HL-60/S4 (cell line): Measurements from ENCODE around the gene CDC34.

ENCODE experiments used
- in situ Hi-C: fragments of 300-500 bp; cut with MboI; formaldehyde crosslinking; loops from 2 replicates; pipeline ENCODE4 v1.14.3; 2022; ENCODE audit warnings: low sequenced_read_pairs

CDC34 gene

DNA sequence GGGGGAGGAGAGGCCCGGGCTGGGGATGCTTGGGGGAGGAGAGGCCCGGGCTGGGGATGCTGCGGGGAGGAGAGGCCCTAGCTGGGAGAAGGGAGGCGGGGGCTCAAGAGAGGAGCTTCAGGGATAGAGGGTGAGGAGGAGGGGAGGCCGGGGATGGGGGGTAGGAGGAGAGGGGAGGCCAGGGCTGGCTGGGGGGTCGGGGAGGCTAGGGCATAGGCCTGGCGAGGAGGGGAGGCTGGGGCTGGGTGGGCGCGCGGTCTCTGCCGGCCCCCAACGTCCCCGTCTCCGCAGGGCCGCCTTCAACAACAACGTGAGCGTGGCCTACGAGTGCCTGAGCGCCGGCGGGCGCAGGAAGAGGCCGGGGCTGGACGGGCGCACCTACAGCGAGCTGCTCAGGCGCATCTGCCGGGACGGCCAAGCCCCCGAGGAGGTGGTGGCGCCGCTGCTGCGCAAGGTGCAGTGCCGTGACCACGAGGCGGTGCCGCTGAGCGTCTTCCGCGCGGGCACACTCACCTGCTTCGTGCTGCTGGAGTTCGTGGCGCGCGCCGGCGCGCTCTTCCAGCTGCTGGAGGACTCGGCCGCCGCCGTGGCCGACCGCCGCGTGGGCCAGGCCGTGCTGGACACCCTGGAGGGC lies 12.8 kb upstream of the CDC34 start:
- in situ Hi-C loops, result no loop called here

DNA sequence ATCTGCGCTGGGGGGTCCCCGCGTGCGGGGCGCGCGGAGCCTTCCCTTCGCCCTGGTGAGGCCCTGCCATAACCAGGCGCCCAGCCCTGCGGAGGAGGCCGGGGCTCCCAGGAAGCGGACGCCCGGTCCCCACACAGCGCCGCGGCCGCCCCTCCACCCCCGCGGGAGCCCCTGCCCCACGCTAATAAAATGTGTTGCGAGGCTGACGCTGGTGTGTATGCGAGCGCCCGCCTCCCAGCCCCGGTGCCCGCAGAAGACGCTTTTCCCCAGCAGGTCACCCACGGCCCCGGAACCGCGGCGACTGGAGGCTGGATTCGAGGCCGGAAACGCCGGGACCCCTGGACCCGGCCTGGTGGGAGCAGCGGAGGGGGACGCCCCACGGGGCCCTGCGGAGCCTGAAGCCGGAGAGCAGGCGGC lies 12.1 kb upstream of the CDC34 start:
- in situ Hi-C loops, result no loop called here

DNA sequence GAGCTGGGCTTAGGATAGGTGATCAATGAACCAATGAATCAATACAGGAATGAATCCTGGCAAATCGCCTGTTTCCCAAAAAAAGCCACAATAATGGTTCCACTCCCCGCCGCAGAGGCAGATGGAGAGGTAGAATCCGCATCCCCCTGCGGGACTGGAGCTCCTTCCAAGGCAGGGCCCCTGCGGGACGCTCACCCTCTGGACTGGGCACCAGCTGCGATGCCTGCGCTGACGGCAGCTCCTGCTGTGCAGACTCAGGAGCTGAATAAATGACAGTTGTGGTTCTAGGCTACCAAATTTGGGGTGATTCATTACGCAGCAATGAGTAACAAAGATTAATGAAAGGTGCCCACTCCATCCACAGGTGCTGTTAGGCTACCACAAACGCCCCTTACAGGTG lies 8.8 kb upstream of the CDC34 start:
- in situ Hi-C loops, result no loop called here

DNA sequence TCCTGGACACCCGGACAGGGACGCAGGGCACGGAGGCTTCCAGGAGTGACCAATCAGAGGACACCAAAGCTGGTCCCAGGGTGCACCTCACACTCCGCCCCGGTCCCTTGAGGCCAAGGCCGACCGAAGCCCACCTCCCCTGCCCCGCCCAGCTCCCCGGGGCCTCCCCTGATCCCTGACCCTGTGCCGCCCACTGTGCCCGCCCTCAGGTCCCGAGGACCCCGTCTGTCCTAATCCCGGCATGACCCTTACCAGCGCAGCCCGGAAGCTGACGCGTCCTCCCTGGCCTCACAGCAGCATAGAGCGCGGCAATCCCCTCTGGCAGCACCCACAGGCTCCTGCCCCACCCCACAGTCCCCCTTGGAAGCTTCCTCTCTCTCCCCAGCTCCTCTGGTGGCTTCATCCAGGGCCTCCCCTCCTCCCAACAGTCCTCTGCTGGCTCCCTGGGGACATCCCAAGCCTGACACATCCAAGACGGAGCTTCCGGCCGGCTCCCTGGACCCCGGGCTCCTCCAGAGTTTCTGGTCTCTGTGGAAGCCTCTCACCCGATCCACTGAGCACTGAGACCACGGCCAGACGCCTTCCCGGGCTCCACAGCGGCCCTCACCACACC lies 7.4 kb upstream of the CDC34 start:
- in situ Hi-C loops, result no loop called here

DNA sequence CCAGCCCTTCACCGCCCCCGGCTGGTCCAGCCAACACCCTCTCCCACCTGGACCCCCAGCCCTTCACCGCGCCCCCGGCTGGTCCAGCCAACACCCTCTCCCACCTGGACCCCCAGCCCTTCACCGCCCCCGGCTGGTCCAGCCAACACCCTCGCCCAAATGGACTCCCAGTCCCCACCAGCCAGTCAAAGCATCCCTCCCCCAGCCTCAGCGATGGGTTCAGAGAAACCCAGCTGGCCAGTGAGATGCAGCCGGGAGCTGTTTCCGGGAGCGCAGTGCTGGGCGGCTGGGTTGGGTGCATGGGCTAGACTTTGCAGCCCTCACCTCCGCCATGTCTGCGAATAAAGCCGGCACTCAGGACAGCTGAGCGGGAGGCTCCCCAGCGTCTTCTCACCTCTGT lies 6.5 kb upstream of the CDC34 start:
- in situ Hi-C loops, result no loop called here

DNA sequence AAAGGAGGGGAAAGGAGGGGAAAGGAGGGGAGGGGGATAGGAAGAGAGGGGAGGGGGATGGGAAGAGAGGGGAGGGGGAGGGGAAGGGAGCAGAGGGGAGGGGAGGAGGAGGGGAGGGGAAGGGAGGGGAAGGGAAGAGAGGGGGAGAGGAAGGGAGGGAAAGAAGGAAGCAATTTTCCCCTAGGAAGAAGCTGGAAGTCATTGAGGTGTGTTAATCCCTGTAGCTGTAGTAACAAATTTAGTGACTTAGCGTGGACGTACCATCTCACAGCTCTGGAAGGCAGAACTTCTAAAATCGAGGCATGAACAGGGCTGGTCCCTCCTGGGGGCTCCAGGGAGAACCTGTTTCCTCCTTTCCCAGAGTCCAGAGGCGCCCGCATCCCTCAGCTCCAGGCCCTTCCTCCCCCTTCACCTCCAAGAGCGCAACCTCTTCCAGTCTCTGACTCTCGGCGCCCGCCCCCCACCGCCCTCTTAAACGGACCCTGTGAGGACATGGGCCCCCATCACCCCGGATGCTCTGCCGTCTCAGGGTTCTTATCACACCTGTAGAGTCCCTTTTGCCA lies 5.6 kb upstream of the CDC34 start:
- in situ Hi-C loops, result no loop called here

DNA sequence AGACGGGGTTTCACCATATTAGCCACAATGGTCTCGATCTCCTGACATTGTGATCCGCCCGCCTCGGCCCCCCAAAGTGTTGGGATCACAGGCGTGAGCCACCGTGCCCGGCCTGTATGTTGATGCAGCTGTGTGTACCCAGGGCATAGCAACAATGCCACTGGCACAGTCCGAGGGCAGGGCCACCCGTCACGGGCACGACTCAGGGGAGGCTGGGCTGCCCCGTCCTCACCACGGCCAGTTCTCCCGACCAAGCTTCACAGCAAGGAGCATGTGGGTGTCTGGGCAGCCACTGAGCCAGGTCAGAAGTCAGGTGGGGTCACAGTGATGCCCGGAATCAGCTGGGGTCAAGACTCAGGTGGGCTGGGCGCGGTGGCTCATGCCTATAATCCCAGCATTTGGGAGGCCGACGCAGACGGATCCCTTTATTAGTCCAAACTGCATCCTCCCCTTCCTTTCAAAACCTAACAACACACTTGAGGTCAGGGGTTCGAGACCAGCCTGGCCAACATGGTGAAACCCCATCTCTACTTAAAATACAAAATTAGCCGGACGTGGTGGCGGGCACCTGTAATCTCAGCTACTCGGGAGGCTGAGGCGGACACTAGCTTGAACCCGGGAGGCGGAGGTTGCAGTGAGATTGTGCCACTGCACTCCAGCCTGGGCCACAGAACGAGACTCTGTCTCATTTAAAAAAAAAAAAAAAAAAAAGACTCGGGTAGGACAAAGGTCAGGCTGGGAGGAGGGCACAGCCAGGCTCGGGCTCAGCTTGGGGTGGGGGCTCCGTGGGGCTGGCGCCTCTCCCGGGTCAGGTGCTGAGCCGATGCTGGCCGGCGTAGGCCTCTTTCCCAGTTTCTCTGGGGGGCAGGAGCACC lies 1.2 kb upstream of the CDC34 start:
- in situ Hi-C loops, result no loop called here

DNA sequence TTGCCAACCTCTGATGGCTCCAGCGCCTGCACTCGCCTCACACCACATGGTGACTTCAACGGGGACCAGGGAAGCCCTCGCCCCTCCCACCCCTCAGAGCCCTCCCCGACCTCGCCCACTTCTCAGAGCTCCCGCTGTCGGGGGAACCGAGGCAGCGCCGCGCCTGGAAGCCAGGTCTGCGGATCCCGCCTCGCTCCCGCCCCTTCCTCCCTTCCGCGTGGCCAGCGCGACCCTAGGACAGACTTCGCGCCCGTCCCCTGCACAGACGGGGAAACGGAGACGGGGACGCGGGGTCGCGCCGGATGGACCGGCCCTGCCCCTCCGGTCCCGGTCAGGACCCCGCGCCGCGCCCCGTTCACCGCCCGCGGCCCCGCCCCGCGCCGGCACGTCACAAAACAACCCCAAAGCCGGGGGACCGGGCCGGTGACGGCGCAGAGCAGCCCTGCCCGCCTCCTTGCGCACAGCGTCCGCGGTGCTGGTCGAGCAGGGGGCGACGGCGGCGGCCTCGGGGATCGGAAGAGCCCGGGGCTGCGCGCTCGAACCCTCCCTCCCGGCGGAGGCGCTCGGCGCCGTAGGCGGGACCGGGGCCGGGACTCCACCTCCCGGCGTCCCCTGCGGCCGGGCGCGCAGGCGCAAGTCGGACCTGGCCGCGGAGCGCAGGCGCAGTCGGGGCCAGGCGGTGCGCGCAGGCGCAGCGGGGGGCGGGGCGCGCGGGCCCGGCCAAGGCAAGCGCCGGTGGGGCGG lies 379 bp upstream of the CDC34 start:
- in situ Hi-C loops, result no loop called here

DNA sequence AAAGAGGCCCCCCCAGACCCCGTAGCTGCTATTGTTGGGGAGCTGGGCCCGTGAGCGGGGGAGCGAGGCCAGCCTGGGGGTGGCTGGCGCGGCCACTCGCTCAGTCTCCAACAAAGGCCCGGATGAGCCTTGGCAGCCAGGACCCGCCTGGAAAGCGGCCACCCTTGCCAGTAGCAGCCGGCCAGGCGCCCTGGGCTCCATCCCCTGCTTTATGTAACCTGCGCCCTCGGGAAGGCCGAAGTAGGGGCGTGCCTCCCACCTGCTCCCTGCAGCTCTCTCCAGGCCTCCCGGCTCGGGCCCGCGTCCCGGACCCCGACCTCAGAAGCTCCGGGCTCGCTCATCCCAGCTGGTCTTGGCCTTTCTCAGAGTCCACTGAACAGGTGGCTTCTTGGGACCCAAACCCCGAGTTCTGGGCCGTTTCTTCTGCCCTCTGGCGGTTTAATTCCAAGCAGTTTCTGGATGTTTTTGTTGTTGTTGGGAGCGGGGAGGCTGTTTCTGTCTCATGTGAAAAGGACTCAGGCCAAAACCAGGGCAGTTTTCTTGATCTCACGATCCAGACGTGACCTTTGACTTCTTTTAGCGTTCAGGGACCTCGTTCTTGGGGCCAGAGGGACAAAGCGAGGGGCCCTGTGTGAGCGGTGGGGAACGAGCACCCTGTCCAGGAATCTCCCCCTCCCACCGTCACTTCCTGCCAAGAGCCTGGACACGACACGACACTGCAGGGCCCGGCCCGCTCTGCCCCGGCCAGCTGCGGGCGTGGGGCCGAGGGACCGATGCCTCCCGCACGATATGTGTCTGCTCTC lies 1.2 kb downstream of the CDC34 start:
- in situ Hi-C loops, result no loop called here

DNA sequence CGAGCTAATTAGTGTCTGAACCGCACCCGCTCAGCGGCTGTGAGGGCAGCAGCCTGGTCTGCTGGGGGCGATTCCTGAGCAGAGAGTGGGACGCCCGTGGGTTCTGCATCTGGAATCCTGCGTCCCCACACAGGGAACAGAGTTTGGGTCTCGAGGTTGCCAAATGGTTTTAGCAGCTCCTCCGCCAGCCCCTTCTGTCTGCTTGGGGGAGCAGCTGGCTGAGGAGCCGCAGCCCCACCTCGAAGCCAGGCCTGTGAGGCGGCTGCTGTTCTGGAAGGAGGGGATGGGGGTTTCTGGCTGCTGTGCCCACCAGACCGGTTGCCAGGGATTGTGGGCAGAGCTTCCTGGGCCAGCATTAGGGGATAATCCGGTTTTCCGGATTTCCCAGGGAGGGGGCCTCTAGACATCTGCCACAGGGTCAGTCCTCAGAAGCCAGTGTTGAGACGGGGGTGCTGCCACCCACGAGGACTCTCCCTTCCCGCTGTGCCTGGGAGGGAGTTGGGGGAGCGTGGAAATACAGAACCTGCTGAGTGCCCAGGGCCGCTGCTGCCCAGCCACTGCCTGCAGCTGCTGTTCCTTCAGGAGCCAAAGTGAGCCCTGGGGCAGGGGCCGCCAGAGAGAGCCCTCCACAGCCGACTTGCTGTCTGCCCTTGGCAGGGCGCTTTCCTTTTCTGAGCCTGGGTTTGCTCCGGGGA lies 2.0 kb downstream of the CDC34 start:
- in situ Hi-C loops, result no loop called here

DNA sequence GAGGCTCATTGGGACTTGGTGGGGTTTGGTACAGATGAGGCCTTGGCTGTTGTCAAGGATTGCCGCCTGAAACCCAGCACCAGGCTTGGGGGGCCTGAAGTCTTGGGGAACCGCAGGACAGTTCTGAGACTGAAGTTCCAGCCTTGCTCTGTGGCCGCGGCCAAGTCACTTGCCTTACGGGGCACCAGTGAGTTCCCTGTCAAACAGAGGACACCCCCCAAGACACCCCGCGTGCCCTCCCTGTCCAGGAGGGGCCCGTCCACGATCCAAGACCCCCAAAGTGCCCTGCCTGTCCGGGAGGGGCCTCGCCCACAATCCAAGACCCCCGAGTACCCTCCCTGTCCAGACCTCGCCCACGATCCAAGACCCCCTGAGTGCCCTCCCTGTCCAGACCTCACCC lies 2.5 kb downstream of the CDC34 start:
- in situ Hi-C loops, result no loop called here

DNA sequence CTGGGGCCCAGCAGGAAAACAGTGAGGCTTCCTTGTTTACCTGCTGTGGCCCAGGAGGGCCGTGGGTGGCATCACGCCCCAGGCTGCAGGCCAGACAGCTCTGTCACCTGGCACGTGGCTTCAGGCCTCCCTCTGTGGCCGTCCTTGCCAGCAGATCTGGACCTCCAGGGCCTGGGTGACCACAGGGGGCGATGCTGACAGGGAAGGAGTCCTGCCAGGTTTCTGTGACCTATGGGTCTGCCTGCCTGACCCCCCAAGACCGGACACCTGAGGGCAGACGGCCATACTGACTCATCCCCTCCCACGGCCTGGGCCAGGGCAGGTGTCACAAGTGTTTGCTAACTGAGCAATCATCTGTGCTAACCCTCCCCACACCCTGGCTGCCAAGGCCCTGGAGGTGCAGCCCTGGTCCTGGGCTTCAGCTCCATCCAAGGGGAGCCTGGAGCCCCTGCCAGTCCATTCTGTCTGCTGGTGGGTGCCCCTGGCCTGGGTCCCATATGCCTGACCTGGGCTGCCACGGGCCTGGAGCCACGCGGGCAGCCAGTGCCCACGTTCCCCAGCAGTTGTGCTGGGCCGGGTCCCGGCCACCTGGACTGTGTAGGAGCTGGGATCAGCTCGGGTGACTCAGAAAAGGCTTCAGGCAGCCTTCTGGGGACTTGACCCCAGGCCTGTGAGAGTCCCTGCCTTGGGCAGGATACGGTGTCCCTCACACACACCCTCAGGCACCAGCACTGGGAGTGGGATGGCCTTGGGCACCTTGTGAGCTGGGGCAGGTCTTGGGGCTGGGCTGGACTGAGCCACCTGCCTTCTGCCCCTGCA lies 3.7 kb downstream of the CDC34 start:
- in situ Hi-C loops, result no loop called here

DNA sequence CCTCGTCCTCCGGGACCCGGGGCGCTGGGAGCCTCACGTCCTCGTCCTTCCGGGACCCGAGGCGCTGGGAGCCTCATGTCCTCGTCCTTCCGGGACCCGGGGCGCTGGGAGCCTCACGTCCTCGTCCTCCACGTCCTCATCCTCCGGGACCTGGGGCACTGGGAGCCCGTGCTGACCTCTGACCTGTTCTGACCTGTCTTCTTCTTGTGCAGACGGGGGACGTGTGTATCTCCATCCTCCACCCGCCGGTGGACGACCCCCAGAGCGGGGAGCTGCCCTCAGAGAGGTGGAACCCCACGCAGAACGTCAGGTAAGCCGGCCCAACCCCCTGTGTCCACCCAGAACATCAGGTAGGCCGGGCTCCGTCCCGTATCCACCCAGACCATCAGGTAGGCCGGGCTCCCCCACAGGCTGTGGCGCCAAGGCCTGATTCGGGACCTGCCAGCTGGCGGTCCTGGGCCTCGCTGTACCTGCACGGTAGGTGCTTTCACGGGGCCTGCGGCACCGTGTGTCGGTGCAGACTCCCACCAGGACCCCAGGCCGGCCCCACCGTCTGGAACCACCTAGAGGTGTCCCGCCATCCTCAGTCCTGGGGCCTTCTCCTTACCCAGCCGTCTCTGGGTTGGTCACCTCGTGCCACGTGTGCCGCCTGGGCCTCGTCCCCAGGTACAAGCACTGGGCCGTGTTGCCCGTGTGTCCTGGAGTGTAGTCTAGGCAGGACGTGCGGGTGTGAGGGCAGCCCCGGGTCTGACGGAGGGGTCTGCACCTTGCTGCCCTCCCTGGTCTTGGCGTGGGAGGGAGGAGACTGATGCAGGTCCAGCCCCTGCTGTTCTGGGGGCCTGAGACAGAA lies 4.7 kb downstream of the CDC34 start:
- in situ Hi-C loops, result no loop called here

DNA sequence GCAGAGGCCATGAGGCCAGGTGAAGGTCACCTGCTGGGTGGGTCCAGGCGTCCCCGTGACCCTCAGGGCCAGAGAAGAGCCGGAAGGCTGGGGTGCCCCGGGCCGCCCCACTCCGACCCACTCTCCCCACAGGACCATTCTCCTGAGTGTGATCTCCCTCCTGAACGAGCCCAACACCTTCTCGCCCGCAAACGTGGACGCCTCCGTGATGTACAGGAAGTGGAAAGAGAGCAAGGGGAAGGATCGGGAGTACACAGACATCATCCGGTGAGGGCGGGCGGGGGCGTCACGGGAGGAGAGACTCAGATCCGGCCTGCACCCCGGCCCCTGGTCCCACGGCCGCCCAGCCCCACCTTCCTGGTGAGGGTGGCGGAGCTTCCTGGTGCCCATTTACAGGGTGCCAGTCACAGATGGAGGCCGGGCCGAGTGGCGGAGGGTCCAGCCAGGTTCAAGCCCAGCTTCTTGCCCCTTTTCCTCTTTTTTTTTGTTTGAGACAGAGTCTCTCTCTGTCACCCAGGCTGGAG lies 5.4 kb downstream of the CDC34 start:
- in situ Hi-C loops, result no loop called here

DNA sequence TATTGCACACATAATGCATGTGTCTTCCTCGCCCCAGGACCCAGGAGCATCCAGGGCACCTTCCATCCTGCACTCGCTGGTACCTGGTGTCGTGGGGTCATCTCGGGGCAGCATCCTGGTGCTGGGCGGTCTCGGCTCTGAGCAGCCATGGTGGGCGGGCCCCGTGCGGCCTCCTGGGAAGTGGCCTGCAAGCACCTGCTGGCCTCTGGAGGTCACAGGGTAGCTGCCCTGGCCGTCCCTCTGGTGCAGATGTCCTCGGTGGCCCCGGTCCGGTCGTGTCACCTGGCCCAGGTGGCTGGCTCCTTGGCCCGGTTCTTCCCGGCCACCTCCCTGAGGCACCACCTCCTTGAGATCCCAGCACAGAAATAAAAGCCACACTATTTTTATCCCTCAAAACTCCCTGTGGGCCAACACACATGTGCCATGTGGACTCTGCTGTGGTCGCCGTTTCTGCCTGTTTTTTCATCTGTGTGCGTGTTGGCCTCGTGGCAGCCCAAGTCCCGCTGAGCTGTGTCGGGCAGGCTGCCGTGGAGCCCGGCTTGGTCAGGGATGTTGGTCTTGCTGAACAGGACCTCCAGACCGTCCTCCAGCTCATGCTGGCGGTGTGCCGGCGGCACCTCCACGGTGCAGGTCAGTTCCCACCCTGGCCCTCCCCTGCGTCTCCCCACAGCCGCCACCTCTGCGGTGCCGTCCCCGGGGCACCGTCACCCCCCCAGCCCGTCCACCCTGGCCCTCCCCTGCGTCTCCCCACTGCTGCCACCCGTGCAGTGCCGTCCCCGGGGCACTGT lies 7.3 kb downstream of the CDC34 start:
- in situ Hi-C loops, result no loop called here

DNA sequence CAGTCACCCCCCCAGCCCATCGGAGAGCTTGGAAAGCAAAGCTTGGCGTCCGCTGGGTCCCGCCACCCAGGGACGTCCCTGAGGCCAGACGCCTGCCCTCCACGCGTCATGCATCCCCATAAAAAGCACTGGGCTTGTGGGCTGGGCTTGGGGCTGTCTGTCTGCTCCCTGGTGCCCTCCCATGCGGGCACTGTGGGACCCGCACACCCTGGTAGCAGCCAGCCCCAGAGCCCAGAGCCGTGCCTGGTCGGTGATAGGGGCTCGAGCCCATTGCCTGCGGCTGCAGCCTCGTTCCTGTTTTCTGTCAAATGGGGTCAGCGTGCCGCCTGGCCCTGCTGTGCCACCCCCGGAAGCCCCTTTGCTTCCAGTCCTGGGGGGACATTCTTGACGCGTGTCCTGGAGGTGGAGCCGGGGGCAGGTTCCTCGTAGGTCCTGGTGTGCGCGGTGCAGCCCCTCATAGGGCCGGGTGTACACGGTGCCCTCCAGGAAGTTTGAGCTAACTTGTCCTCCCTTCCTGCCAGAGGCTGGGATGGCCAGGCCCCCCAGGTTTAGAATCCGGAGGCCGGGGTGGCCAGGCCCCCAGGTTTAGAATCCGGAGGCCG lies 8.0 kb downstream of the CDC34 start:
- in situ Hi-C loops, result no loop called here
